HEK293T (cell line): ENCODE measurements around the gene NOL9.

Experiments
- ARNT ChIP-seq: fragments of 450-650 bp; IDR thresholded peaks from 2 replicates; pipeline ENCODE4 v1.6.1; 2017; ENCODE audit warnings: mild to moderate bottlenecking
- CTBP1 ChIP-seq: fragments of 450-650 bp; IDR thresholded peaks from 2 replicates; pipeline ENCODE4 v1.6.1; 2016; ENCODE audit warnings: borderline replicate concordance
- LEF1 ChIP-seq: fragments of 450-650 bp; IDR thresholded peaks from 2 replicates; pipeline ENCODE4 v1.6.1; 2017; ENCODE audit warnings: mild to moderate bottlenecking, borderline replicate concordance
- NFRKB ChIP-seq: fragments of 450-650 bp; IDR thresholded peaks from 2 replicates; pipeline ENCODE4 v1.6.1; 2016; ENCODE audit warnings: mild to moderate bottlenecking, moderate library complexity
- SP1 ChIP-seq: fragments of 450-650 bp; IDR thresholded peaks from 2 replicates; pipeline ENCODE4 v1.6.1; 2017

DNA sequence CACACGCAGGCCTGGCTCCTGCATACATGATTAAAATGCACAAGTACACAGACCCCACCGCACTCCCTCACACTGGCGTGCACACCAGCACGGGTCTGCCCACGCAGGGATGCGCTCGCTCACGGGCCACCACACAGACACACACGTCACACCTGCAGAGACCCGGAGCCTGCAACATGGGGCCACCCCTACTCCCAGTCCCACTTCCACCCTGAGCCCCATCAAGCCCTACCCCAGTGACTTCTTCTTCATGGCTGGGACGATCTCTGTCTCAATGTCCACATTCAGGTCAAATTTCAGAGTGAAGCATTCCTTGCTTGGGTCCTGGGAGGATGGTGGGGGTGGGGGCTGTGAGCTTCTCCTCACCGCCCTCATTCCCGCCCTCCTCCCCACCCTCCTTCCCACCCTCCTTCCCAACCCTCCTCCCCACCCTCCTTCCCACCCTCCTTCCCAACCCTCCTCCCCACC, 79.5 kb downstream of the NOL9 start:
- TF ChIP-seq SP1: no peak
- TF ChIP-seq NFRKB: no peak
- no peak for TF ChIP-seq CTBP1
- no peak for TF ChIP-seq LEF1
- no peak for TF ChIP-seq ARNT
